Prostate gland (tissue), 2 donors: ENCODE measurements around the gene JMJD1C.

Source experiments
- CTCF ChIP-seq, 4 experiments: fragments of 200-600 bp in 2 of 4; fragments of 450-650 bp in 2 of 4; sonication (generic) in 2 of 4; IDR thresholded peaks; 1 replicate in 3 of 4; 2 replicates in 1 of 4; pipeline ENCODE4 v1.5.1; 2016 to 2019; ENCODE audit warnings: antibody characterized with exemption in 4 of 4, mild to moderate bottlenecking in 2 of 4, moderate library complexity in 2 of 4
- POLR2AphosphoS5 ChIP-seq: sonication (generic); formaldehyde crosslinking; IDR thresholded peaks from one replicate; pipeline ENCODE4 v1.6.1; 2017; ENCODE audit warnings: antibody characterized with exemption

GRCh38 chr10:63228237-63228636, 237.5 kb downstream of the JMJD1C start:
- TF ChIP-seq CTCF (IDR thresholded peaks at IDR 0.05) (no peak), POLR2AphosphoS5 (no peak)
